ENCODE measurements around the gene E2F4. TPM values are rescaled to one million over a fixed set of nuclear protein-coding genes. Genes with fewer than 3 reads are reported as not detected.

The E2F4 gene
- total and polyA plus RNA-seq, 2 of the 13 experiments (the other 11 are each of a cell fraction or from before 2014, with no cell fraction given): 84.8 to 91.2 TPM

DNA sequence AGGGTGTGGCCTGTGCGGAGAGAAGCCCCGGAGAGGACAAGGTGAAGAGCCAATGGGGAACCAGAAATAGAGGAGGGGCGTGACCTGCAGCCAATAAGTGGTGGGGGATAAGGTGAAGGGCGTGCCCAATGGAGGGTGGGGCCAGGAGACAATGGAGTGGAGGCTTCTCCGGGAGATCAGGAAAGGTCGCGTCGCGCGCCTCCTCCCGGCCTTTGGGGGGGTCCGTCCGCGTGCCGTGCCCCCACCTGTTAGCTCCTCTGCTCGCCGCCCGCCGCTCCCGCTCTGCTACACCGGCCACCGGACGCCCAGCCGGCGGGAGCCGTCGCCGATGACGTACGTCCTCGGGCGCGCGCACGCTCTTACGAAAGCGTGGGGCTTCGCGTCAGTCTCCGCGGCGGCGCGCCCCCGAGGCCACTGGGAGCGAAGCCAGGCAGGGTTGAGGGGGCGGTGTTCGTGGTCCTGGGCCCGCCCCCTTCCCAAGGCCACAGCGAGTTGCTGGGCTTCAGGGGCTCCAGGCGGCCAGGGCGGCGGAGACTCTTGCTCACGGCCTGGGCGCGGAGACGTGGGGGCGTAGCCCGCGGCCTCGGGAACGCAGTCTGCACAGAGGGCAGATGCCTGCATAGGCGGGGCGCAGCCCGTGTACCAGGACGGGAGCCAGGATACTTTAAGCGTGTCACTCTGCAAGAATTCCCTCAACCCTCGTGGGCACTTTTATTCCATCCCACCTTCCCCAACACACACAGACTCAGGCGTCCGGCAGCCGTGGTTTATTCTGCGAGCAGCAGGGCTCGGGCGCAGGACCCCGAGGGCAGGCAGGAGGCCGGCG is 8.1 kb upstream of the E2F4 start, which contains the start of gene MATCAP1 (continued):
- TF ChIP-seq, protein P1, sequence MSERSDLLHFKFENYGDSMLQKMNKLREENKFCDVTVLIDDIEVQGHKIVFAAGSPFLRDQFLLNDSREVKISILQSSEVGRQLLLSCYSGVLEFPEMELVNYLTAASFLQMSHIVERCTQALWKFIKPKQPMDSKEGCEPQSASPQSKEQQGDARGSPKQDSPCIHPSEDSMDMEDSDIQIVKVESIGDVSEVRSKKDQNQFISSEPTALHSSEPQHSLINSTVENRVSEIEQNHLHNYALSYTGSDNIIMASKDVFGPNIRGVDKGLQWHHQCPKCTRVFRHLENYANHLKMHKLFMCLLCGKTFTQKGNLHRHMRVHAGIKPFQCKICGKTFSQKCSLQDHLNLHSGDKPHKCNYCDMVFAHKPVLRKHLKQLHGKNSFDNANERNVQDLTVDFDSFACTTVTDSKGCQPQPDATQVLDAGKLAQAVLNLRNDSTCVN (CRISPR knock-in tag; IDR thresholded peaks at IDR 0.05; ENCODE audit: borderline replicate concordance): peak; percentile 50; the same call in 1 of the 2 replicates
- TF ChIP-seq, protein P2, sequence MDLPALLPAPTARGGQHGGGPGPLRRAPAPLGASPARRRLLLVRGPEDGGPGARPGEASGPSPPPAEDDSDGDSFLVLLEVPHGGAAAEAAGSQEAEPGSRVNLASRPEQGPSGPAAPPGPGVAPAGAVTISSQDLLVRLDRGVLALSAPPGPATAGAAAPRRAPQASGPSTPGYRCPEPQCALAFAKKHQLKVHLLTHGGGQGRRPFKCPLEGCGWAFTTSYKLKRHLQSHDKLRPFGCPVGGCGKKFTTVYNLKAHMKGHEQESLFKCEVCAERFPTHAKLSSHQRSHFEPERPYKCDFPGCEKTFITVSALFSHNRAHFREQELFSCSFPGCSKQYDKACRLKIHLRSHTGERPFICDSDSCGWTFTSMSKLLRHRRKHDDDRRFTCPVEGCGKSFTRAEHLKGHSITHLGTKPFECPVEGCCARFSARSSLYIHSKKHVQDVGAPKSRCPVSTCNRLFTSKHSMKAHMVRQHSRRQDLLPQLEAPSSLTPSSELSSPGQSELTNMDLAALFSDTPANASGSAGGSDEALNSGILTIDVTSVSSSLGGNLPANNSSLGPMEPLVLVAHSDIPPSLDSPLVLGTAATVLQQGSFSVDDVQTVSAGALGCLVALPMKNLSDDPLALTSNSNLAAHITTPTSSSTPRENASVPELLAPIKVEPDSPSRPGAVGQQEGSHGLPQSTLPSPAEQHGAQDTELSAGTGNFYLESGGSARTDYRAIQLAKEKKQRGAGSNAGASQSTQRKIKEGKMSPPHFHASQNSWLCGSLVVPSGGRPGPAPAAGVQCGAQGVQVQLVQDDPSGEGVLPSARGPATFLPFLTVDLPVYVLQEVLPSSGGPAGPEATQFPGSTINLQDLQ (CRISPR knock-in tag; IDR thresholded peaks at IDR 0.05): no peak
- peak; percentile 56 for TF ChIP-seq RBM39 (IDR thresholded peaks at IDR 0.05; ENCODE audit: low read depth, low read length, poor library complexity, severe bottlenecking)
- TF ChIP-seq NFKBIZ (CRISPR knock-in tag; IDR thresholded peaks at IDR 0.05): peak; percentile 42; the same call in 1 of the 2 replicates
- TF ChIP-seq NR2F2 (IDR thresholded peaks at IDR 0.05; ENCODE audit: borderline replicate concordance, low read depth): no peak
- peak; percentile 88 for TF ChIP-seq SP5 (CRISPR knock-in tag; IDR thresholded peaks at IDR 0.05; ENCODE audit: borderline replicate concordance, low read depth)
- TF ChIP-seq MAF1 (CRISPR knock-in tag; IDR thresholded peaks at IDR 0.05; ENCODE audit: borderline replicate concordance): peak; percentile 85; the same call in 1 of the 2 replicates
- TF ChIP-seq ARID2 (CRISPR knock-in tag; IDR thresholded peaks at IDR 0.05; ENCODE audit: borderline replicate concordance): peak; percentile 81; the same call in 1 of the 2 replicates
- peak; percentile 87 for TF ChIP-seq PHF8 (CRISPR knock-in tag; IDR thresholded peaks at IDR 0.05)
- TF ChIP-seq PAF1 (CRISPR knock-in tag; IDR thresholded peaks at IDR 0.05): no peak
- TF ChIP-seq, protein P3, sequence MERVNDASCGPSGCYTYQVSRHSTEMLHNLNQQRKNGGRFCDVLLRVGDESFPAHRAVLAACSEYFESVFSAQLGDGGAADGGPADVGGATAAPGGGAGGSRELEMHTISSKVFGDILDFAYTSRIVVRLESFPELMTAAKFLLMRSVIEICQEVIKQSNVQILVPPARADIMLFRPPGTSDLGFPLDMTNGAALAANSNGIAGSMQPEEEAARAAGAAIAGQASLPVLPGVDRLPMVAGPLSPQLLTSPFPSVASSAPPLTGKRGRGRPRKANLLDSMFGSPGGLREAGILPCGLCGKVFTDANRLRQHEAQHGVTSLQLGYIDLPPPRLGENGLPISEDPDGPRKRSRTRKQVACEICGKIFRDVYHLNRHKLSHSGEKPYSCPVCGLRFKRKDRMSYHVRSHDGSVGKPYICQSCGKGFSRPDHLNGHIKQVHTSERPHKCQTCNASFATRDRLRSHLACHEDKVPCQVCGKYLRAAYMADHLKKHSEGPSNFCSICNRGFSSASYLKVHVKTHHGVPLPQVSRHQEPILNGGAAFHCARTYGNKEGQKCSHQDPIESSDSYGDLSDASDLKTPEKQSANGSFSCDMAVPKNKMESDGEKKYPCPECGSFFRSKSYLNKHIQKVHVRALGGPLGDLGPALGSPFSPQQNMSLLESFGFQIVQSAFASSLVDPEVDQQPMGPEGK (CRISPR knock-in tag; IDR thresholded peaks at IDR 0.05): peak; percentile 80
- TF ChIP-seq BHLHE40 (IDR thresholded peaks at IDR 0.05; ENCODE audit: low read length): 0 out of 2 replicates have a peak, but pooled peaks have one; percentile 17
- TF ChIP-seq, protein P4, sequence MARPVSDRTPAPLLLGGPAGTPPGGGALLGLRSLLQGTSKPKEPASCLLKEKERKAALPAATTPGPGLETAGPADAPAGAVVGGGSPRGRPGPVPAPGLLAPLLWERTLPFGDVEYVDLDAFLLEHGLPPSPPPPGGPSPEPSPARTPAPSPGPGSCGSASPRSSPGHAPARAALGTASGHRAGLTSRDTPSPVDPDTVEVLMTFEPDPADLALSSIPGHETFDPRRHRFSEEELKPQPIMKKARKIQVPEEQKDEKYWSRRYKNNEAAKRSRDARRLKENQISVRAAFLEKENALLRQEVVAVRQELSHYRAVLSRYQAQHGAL (CRISPR knock-in tag; IDR thresholded peaks at IDR 0.05; ENCODE audit: not compliant biosample characterization): peak; percentile 20
- no peak for TF ChIP-seq RAD21 (CRISPR knock-in tag; IDR thresholded peaks at IDR 0.05)
- TF ChIP-seq ZMYM4 (CRISPR knock-in tag; IDR thresholded peaks at IDR 0.05): no peak; the same call in 1 of the 2 replicates
- no peak for TF ChIP-seq FLYWCH1 (CRISPR knock-in tag; IDR thresholded peaks at IDR 0.05)
- peak; percentile 67 for TF ChIP-seq ZBTB38 (CRISPR knock-in tag; IDR thresholded peaks at IDR 0.05)
- TF ChIP-seq ZNF629 (CRISPR knock-in tag; conservative IDR thresholded peaks at IDR 0.05): 0 out of 2 replicates have a peak, but pooled peaks have one; percentile 6
- TF ChIP-seq ZNF329 (CRISPR knock-in tag; IDR thresholded peaks at IDR 0.05; ENCODE audit: low read depth): peak; percentile 75; the same call in 1 of the 2 replicates
- peak; percentile 63 for TF ChIP-seq KMT2A (CRISPR knock-in tag; IDR thresholded peaks at IDR 0.05)
- 0 out of 2 replicates have a peak, but pooled peaks have one; percentile 7 for TF ChIP-seq ZNF589 (CRISPR knock-in tag; conservative IDR thresholded peaks at IDR 0.05)
